ENCODE data around the gene PRCC. TPM values are rescaled to one million over a fixed set of nuclear protein-coding genes. Genes with fewer than 3 reads are reported as not detected.

PRCC gene
- total and polyA plus RNA-seq, 2 of the 8 experiments (the other 6 are each of a cell fraction or from before 2014, with no cell fraction given): 95.2 to 115 TPM

DNA sequence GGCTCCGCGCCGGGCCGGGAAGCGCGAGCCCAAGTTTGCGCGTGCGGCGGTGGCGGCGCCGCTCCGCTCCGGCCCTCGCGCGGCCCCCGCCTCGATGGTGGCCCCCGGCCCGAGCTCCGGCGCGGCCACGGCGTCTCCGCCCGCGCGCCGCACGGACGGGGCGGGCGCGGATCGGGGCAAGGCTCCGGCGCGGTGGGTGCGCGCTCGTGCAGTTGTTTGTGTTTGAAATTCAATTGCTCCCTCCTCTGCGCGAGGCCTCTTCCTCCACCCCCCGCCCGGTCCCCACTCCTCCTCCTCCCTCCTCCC is 15.9 kb upstream of the PRCC start, which contains the start of gene HDGF (continued):
- TF ChIP-seq, protein P1, sequence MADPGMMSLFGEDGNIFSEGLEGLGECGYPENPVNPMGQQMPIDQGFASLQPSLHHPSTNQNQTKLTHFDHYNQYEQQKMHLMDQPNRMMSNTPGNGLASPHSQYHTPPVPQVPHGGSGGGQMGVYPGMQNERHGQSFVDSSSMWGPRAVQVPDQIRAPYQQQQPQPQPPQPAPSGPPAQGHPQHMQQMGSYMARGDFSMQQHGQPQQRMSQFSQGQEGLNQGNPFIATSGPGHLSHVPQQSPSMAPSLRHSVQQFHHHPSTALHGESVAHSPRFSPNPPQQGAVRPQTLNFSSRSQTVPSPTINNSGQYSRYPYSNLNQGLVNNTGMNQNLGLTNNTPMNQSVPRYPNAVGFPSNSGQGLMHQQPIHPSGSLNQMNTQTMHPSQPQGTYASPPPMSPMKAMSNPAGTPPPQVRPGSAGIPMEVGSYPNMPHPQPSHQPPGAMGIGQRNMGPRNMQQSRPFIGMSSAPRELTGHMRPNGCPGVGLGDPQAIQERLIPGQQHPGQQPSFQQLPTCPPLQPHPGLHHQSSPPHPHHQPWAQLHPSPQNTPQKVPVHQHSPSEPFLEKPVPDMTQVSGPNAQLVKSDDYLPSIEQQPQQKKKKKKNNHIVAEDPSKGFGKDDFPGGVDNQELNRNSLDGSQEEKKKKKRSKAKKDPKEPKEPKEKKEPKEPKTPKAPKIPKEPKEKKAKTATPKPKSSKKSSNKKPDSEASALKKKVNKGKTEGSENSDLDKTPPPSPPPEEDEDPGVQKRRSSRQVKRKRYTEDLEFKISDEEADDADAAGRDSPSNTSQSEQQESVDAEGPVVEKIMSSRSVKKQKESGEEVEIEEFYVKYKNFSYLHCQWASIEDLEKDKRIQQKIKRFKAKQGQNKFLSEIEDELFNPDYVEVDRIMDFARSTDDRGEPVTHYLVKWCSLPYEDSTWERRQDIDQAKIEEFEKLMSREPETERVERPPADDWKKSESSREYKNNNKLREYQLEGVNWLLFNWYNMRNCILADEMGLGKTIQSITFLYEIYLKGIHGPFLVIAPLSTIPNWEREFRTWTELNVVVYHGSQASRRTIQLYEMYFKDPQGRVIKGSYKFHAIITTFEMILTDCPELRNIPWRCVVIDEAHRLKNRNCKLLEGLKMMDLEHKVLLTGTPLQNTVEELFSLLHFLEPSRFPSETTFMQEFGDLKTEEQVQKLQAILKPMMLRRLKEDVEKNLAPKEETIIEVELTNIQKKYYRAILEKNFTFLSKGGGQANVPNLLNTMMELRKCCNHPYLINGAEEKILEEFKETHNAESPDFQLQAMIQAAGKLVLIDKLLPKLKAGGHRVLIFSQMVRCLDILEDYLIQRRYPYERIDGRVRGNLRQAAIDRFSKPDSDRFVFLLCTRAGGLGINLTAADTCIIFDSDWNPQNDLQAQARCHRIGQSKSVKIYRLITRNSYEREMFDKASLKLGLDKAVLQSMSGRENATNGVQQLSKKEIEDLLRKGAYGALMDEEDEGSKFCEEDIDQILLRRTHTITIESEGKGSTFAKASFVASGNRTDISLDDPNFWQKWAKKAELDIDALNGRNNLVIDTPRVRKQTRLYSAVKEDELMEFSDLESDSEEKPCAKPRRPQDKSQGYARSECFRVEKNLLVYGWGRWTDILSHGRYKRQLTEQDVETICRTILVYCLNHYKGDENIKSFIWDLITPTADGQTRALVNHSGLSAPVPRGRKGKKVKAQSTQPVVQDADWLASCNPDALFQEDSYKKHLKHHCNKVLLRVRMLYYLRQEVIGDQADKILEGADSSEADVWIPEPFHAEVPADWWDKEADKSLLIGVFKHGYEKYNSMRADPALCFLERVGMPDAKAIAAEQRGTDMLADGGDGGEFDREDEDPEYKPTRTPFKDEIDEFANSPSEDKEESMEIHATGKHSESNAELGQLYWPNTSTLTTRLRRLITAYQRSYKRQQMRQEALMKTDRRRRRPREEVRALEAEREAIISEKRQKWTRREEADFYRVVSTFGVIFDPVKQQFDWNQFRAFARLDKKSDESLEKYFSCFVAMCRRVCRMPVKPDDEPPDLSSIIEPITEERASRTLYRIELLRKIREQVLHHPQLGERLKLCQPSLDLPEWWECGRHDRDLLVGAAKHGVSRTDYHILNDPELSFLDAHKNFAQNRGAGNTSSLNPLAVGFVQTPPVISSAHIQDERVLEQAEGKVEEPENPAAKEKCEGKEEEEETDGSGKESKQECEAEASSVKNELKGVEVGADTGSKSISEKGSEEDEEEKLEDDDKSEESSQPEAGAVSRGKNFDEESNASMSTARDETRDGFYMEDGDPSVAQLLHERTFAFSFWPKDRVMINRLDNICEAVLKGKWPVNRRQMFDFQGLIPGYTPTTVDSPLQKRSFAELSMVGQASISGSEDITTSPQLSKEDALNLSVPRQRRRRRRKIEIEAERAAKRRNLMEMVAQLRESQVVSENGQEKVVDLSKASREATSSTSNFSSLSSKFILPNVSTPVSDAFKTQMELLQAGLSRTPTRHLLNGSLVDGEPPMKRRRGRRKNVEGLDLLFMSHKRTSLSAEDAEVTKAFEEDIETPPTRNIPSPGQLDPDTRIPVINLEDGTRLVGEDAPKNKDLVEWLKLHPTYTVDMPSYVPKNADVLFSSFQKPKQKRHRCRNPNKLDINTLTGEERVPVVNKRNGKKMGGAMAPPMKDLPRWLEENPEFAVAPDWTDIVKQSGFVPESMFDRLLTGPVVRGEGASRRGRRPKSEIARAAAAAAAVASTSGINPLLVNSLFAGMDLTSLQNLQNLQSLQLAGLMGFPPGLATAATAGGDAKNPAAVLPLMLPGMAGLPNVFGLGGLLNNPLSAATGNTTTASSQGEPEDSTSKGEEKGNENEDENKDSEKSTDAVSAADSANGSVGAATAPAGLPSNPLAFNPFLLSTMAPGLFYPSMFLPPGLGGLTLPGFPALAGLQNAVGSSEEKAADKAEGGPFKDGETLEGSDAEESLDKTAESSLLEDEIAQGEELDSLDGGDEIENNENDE (IDR thresholded peaks at IDR 0.05; ENCODE audit: insufficient replicate concordance, low read length): no peak
- TF ChIP-seq SIN3A (conservative IDR thresholded peaks at IDR 0.05 in 1 of 2, IDR thresholded peaks at IDR 0.05 in 1 of 2; ENCODE audit: low read depth in 1 of 2, low read length in 2 of 2): no peak
- TF ChIP-seq CREB1 (IDR thresholded peaks at IDR 0.05): no peak
- TF ChIP-seq CHD2 (IDR thresholded peaks at IDR 0.05; ENCODE audit: low read length): no peak
- TF ChIP-seq SP2 (IDR thresholded peaks at IDR 0.05; ENCODE audit: low read length): no peak
- TF ChIP-seq GTF2F1 (IDR thresholded peaks at IDR 0.05; ENCODE audit: borderline replicate concordance, low read depth, low read length): no peak
- TF ChIP-seq SAP30 (IDR thresholded peaks at IDR 0.05; ENCODE audit: insufficient read depth, insufficient replicate concordance, low read length): no peak
- 0 out of 2 replicates have a peak, but pooled peaks have one; percentile 8 for TF ChIP-seq POLR2AphosphoS5 (IDR thresholded peaks at IDR 0.05; ENCODE audit: low read depth, low read length)
- TF ChIP-seq CBX8 (IDR thresholded peaks at IDR 0.05; ENCODE audit: borderline replicate concordance, low read depth, low read length): no peak
- no peak for TF ChIP-seq HDAC2 (IDR thresholded peaks at IDR 0.05; ENCODE audit: borderline replicate concordance in 1 of 2, low read depth in 2 of 2, low read length in 2 of 2)
- TF ChIP-seq EGR1 (IDR thresholded peaks at IDR 0.05; ENCODE audit: borderline replicate concordance, low read depth, low read length): no peak
- TF ChIP-seq KDM5A (IDR thresholded peaks at IDR 0.05; ENCODE audit: low read length): 0 out of 2 replicates have a peak, but pooled peaks have one; percentile 1
